H9 (cell line): ENCODE results near the gene TMEM92. TPM values are rescaled to one million over a fixed set of nuclear protein-coding genes. Genes with fewer than 3 reads are reported as not detected.

Source experiments
- DNase-seq: peaks from one replicate; pipeline ENCODE4 v3.0.0-alpha.2; 2017
- H2AFZ ChIP-seq: one replicate; pipeline ENCODE4 v1.6.1; 2013; ENCODE audit warnings: mild to moderate bottlenecking, low read length, control low read depth, moderate library complexity
- H2AK5ac ChIP-seq: 2 replicates; pipeline ENCODE4 v1.6.1; 2013; ENCODE audit warnings: low read length, control low read depth, mixed read lengths; ENCODE audit not compliant: insufficient read length
- H2BK120ac ChIP-seq: one replicate; pipeline ENCODE4 v1.6.1; 2013; ENCODE audit warnings: low read depth, mild to moderate bottlenecking, low read length, control low read depth, inconsistent platforms; ENCODE audit not compliant: poor library complexity, severe bottlenecking
- H2BK12ac ChIP-seq: 2 replicates; pipeline ENCODE4 v1.6.1; 2013; ENCODE audit warnings: low read length, control low read depth, mixed read lengths, low read depth; ENCODE audit not compliant: insufficient read length
- H2BK15ac ChIP-seq: 2 replicates; pipeline ENCODE4 v1.6.1; 2013; ENCODE audit warnings: low read depth, low read length, control low read depth
- H2BK20ac ChIP-seq: one replicate; pipeline ENCODE4 v1.6.1; 2013; ENCODE audit warnings: low read depth, mild to moderate bottlenecking, low read length, control low read depth, inconsistent platforms; ENCODE audit not compliant: poor library complexity, severe bottlenecking
- H2BK5ac ChIP-seq: 2 replicates; pipeline ENCODE4 v1.6.1; 2013; ENCODE audit warnings: low read length, control low read depth, mixed read lengths; ENCODE audit not compliant: insufficient read length
- H3K14ac ChIP-seq: 2 replicates; pipeline ENCODE4 v1.6.1; 2013; ENCODE audit warnings: low read length, control low read depth; ENCODE audit not compliant: insufficient read depth
- H3K18ac ChIP-seq: 2 replicates; pipeline ENCODE4 v1.6.1; 2013; ENCODE audit warnings: low read depth, mild to moderate bottlenecking, mixed read lengths, low read length, control low read depth; ENCODE audit not compliant: insufficient read length
- H3K23ac ChIP-seq: 2 replicates; pipeline ENCODE4 v1.6.1; 2013; ENCODE audit warnings: low read length, control low read depth, mixed read lengths, low read depth; ENCODE audit not compliant: insufficient read length
- H3K23me2 ChIP-seq: 2 replicates; pipeline ENCODE4 v1.6.1; 2013; ENCODE audit warnings: low read depth, mild to moderate bottlenecking, mixed read lengths, low read length, control low read depth; ENCODE audit not compliant: insufficient read length, poor library complexity, severe bottlenecking
- H3K27ac ChIP-seq: 2 replicates; pipeline ENCODE4 v1.5.1; 2013; ENCODE audit warnings: low read length, control low read depth, mixed read lengths, low read depth; ENCODE audit not compliant: insufficient read length
- H3K27me3 ChIP-seq: 2 replicates; pipeline ENCODE4 v1.6.1; 2013; ENCODE audit warnings: low read length, control low read depth, inconsistent platforms; ENCODE audit not compliant: insufficient read depth
- H3K4ac ChIP-seq: 2 replicates; pipeline ENCODE4 v1.6.1; 2013; ENCODE audit warnings: low read depth, mild to moderate bottlenecking, control low read depth, inconsistent platforms, low read length, moderate library complexity
- H3K4me1 ChIP-seq: 2 replicates; pipeline ENCODE4 v1.6.1; 2013; ENCODE audit warnings: low read length, control low read depth, inconsistent platforms; ENCODE audit not compliant: insufficient read depth
- H3K4me2 ChIP-seq: 2 replicates; pipeline ENCODE4 v1.6.1; 2013; ENCODE audit warnings: low read length, control low read depth, mixed read lengths; ENCODE audit not compliant: insufficient read length, insufficient read depth
- H3K56ac ChIP-seq: 2 replicates; pipeline ENCODE4 v1.6.1; 2013; ENCODE audit warnings: low read depth, mild to moderate bottlenecking, mixed read lengths, low read length, control low read depth; ENCODE audit not compliant: insufficient read length
- H3K79me1 ChIP-seq: 2 replicates; pipeline ENCODE4 v1.6.1; 2013; ENCODE audit warnings: low read depth, mild to moderate bottlenecking, moderate library complexity, low read length, control low read depth, inconsistent platforms; ENCODE audit not compliant: insufficient read depth, poor library complexity, severe bottlenecking
- H3K79me2 ChIP-seq: 2 replicates; pipeline ENCODE4 v1.6.1; 2013; ENCODE audit warnings: low read length, control low read depth, inconsistent platforms; ENCODE audit not compliant: insufficient read depth
- H3K9ac ChIP-seq: 2 replicates; pipeline ENCODE4 v1.6.1; 2013; ENCODE audit warnings: low read length, control low read depth, mixed read lengths; ENCODE audit not compliant: insufficient read length; ENCODE audit errors: extremely low read depth
- H3K9me3 ChIP-seq: one replicate; pipeline ENCODE4 v1.6.1; 2013; ENCODE audit warnings: low read depth, low read length, inconsistent platforms; ENCODE audit not compliant: control insufficient read depth
- H3T11ph ChIP-seq: one replicate; pipeline ENCODE4 v1.6.1; 2013; ENCODE audit warnings: mild to moderate bottlenecking, low read length, control low read depth, inconsistent platforms
- H4K20me1 ChIP-seq: one replicate; pipeline ENCODE4 v1.6.1; 2013; ENCODE audit not compliant: control insufficient read depth, insufficient read length, insufficient read depth
- H4K5ac ChIP-seq: 2 replicates; pipeline ENCODE4 v1.6.1; 2013; ENCODE audit warnings: low read depth, mild to moderate bottlenecking, mixed read lengths, low read length, control low read depth; ENCODE audit not compliant: insufficient read length
- H4K8ac ChIP-seq: replicated peaks from 2 replicates; pipeline ENCODE4 v1.6.1; 2013; ENCODE audit warnings: low read length, control low read depth, mixed read lengths, low read depth; ENCODE audit not compliant: insufficient read length
- H4K91ac ChIP-seq: 2 replicates; pipeline ENCODE4 v1.6.1; 2013; ENCODE audit warnings: low read depth, mild to moderate bottlenecking, moderate library complexity, mixed read lengths, low read length, control low read depth; ENCODE audit not compliant: insufficient read length
- H3K27ac Mint-ChIP-seq, 3 experiments: 2 replicates in 2 of 3; 3 replicates in 1 of 3; pipeline ENCODE4 v1.8.0; 2020 to 2021; ENCODE audit warnings: mixed read lengths in 3 of 3, mild to moderate bottlenecking in 1 of 3, moderate library complexity in 1 of 3
- H3K27me3 Mint-ChIP-seq: 2 replicates; pipeline ENCODE4 v1.8.0; 2021; ENCODE audit warnings: low read depth, mild to moderate bottlenecking, moderate library complexity, mixed read lengths
- H3K36me3 Mint-ChIP-seq, 3 experiments: 2 replicates in 2 of 3; 3 replicates in 1 of 3; pipeline ENCODE4 v1.8.0; 2020 to 2021; ENCODE audit warnings: low read depth in 3 of 3, mixed read lengths in 3 of 3; ENCODE audit not compliant: insufficient read depth in 1 of 3
- H3K4me1 Mint-ChIP-seq, 2 experiments: 2 replicates each; pipeline ENCODE4 v1.8.0; 2020; ENCODE audit warnings: mixed read lengths in 2 of 2
- H3K4me3 Mint-ChIP-seq, 2 experiments: 2 replicates in 1 of 2; 3 replicates in 1 of 2; pipeline ENCODE4 v1.8.0; 2020 to 2021; ENCODE audit warnings: mild to moderate bottlenecking in 2 of 2, mixed read lengths in 2 of 2, moderate library complexity in 1 of 2
- H3K9me3 Mint-ChIP-seq, 2 experiments: 2 replicates in 1 of 2; 3 replicates in 1 of 2; pipeline ENCODE4 v1.8.0; 2020; ENCODE audit warnings: mild to moderate bottlenecking in 2 of 2, mixed read lengths in 2 of 2, moderate library complexity in 1 of 2
- CTCF ChIP-seq: fragments of 200-600 bp; sonication (generic); conservative IDR thresholded peaks from 3 replicates; pipeline ENCODE4 v1.8.0; 2021; ENCODE audit warnings: antibody characterized with exemption, mild to moderate bottlenecking
- WGBS: extraction: QIAGEN DNeasy Blood & Tissue Kit; methylation state at CpG from one replicate; pipeline ENCODE4 v1.1.7; 2013; ENCODE audit warnings: missing lambda C conversion rate, low lambda C conversion rate, mixed read lengths; ENCODE audit not compliant: insufficient read length; ENCODE audit errors: extremely low coverage; 5-methylcytosine and 5-hydroxymethylcytosine counted together
- total RNA-seq: library from RNA; stranded (reverse); gene quantifications from 2 replicates; pipeline ENCODE4 v1.2.1, GENCODE V29; 2021

TMEM92 gene
- total RNA-seq, 1 experiment from 2014 or later: 10.9 TPM

- Mint-ChIP-seq H3K9me3 (peaks cover 10 to 12% of the 10 kb centered on the region in 2 experiments; a peak in 4 of 5 replicates), H3K4me1 (peaks cover 30 to 37% of the 10 kb centered on the region in 2 experiments), H3K36me3 (peaks cover 16 to 27% (median 16%) of the 10 kb centered on the region in 3 experiments; a peak in 6 of 7 replicates), H3K27me3 (peaks cover 16% of the 10 kb centered on the region), H3K27ac (peak overlapping the region in 1 of 3 experiments; percentile 16; a peak in 1 of 7 replicates), H3K4me3 (no peak overlapping the region)
- Histone ChIP-seq H3K4me1 (peaks cover 2% of the 10 kb centered on the region; the same call in 1 of the 2 replicates), H2BK5ac (no peak overlapping the region), H3K79me1 (no peaks in the 10 kb centered on the region), H3K56ac (no peak overlapping the region), H3K23ac (no peak overlapping the region), H4K91ac (no peak overlapping the region), H3K9me3 (no peaks in the 10 kb centered on the region), H2AK5ac (no peak overlapping the region), H2AFZ (no peak overlapping the region), H3K23me2 (no peaks in the 10 kb centered on the region), H4K5ac (no peak overlapping the region), H3K4me2 (no peak overlapping the region), H3K4ac (no peak overlapping the region), H3K9ac (no peak overlapping the region), H3K79me2 (no peaks in the 10 kb centered on the region), H4K8ac (no peak overlapping the region), H3T11ph (no peak overlapping the region), H4K20me1 (no peaks in the 10 kb centered on the region), H2BK12ac (no peak overlapping the region), H2BK15ac (no peak overlapping the region), H3K18ac (no peak overlapping the region), H3K27ac (no peak overlapping the region), H3K27me3 (no peaks in the 10 kb centered on the region; the same call in 1 of the 2 replicates), H3K14ac (no peak overlapping the region), H2BK20ac (no peak overlapping the region), H2BK120ac (no peak overlapping the region)
- WGBS: no CpG with 5 or more reads among the region's 7 CpGs
- no peak for TF ChIP-seq CTCF
- no peak for DNase-seq
Observed at GRCh38 chr17:50283714-50284113, 9.4 kb downstream of the TMEM92 start.
